OCI-LY3 (cell line): ENCODE measurements around the gene PDLIM5.

Experiments used
- CTCF ChIP-seq: fragments of 200-600, 300-600 bp; sonication (generic); IDR thresholded peaks from 2 replicates; pipeline ENCODE4 v1.5.1; 2014; ENCODE audit warnings: antibody characterized with exemption, low read length, low read depth
- EZH2phosphoT487 ChIP-seq: fragments of 200-600 bp; shearing (Covaris generic); IDR thresholded peaks from 2 replicates; pipeline ENCODE4 v1.6.1; 2018; ENCODE audit warnings: antibody characterized with exemption, mixed run types, low read depth

- no peak for TF ChIP-seq CTCF
- TF ChIP-seq EZH2phosphoT487 = no peak
These were observed 197.8 kb downstream of the PDLIM5 start for GRCh38 chr4:94649381-94650133.
